Osteoblast (primary cell): ENCODE results near the gene TOP3B. TPM values are rescaled to one million over a fixed set of nuclear protein-coding genes. Genes with fewer than 3 reads are reported as not detected.
A peak's percentile ranks its signal among the peaks of the same experiment; 100 is the strongest.

Experiments used
- DNase-seq: peaks from one replicate; pipeline ENCODE4 v3.0.0; 2011; ENCODE audit warnings: low spot score, mixed read lengths; ENCODE audit not compliant: insufficient read length; ENCODE audit errors: missing footprints
- H2AFZ ChIP-seq: 2 replicates; pipeline ENCODE4 v1.6.0; 2011; ENCODE audit warnings: mild to moderate bottlenecking, low read length
- H3K27ac ChIP-seq: 2 replicates; pipeline ENCODE4 v1.5.1; 2011; ENCODE audit warnings: mild to moderate bottlenecking, low read depth, low read length, moderate library complexity
- H3K27me3 ChIP-seq: 2 replicates; pipeline ENCODE4 v1.6.0; 2012; ENCODE audit warnings: mild to moderate bottlenecking, control low read depth, inconsistent platforms, low read length, moderate library complexity; ENCODE audit not compliant: insufficient read depth
- H3K36me3 ChIP-seq: 2 replicates; pipeline ENCODE4 v1.5.1; 2011; ENCODE audit warnings: mild to moderate bottlenecking, low read length, control low read depth, moderate library complexity; ENCODE audit not compliant: insufficient read depth
- H3K4me1 ChIP-seq: 2 replicates; pipeline ENCODE4 v1.5.1; 2011; ENCODE audit warnings: mild to moderate bottlenecking, low read length, control low read depth, moderate library complexity; ENCODE audit not compliant: insufficient read depth
- H3K4me2 ChIP-seq: 2 replicates; pipeline ENCODE4 v1.6.0; 2011; ENCODE audit warnings: mild to moderate bottlenecking, low read length; ENCODE audit not compliant: insufficient read depth
- H3K4me3 ChIP-seq: fragments of 200-600 bp; sonication (generic); 3 replicates; pipeline ENCODE4 v1.5.1; 2012; ENCODE audit warnings: mild to moderate bottlenecking, low read length, inconsistent platforms; ENCODE audit not compliant: insufficient read depth
- H3K79me2 ChIP-seq: 2 replicates; pipeline ENCODE4 v1.6.0; 2012; ENCODE audit warnings: mild to moderate bottlenecking, low read length, control low read depth, inconsistent platforms; ENCODE audit not compliant: insufficient read depth
- H3K9me3 ChIP-seq: 2 replicates; pipeline ENCODE4 v1.5.1; 2011; ENCODE audit warnings: low read depth, low read length, control low read depth
- H4K20me1 ChIP-seq: 2 replicates; pipeline ENCODE4 v1.6.0; 2012; ENCODE audit warnings: mild to moderate bottlenecking, low read length, control low read depth; ENCODE audit not compliant: insufficient read depth
- CTCF ChIP-seq: IDR thresholded peaks from 2 replicates; pipeline ENCODE4 v1.5.1; 2011; ENCODE audit warnings: mild to moderate bottlenecking, low read depth, low read length, moderate library complexity; ENCODE audit errors: extremely low read depth
- total RNA-seq: library from RNA; depleted of rRNA; stranded (reverse); fragments of >200 nt; gene quantifications from 2 replicates; pipeline ENCODE4 v1.2.3, GENCODE V29; 2012

TOP3B gene
- total RNA-seq, 1 donor: 27.9 TPM

- Histone ChIP-seq H3K27ac (no peak overlapping the region), H3K4me2 (no peak overlapping the region), H3K79me2 (peaks cover 29% of the 10 kb centered on the region), H3K27me3 (no peaks in the 10 kb centered on the region), H3K4me3 (no peak overlapping the region), H2AFZ (no peak overlapping the region), H3K36me3 (peaks cover 63% of the 10 kb centered on the region), H4K20me1 (peaks cover 7% of the 10 kb centered on the region), H3K4me1 (peaks cover 11% of the 10 kb centered on the region), H3K9me3 (no peaks in the 10 kb centered on the region)
- no peak for DNase-seq
- TF ChIP-seq CTCF: no peak
These were observed 50.2 kb downstream of the TOP3B start for GRCh38 chr22:21932347-21932746.

- H3K4me3 ChIP-seq: no peak overlapping the region
- no peak overlapping the region for H3K4me2 ChIP-seq
- no peaks in the 10 kb centered on the region for H3K9me3 ChIP-seq
- H3K36me3 ChIP-seq: peaks cover 62% of the 10 kb centered on the region
- H3K4me1 ChIP-seq: no peaks in the 10 kb centered on the region
- no peak overlapping the region for H2AFZ ChIP-seq
- no peak for TF ChIP-seq CTCF
- H3K79me2 ChIP-seq: peaks cover 26% of the 10 kb centered on the region
- no peak overlapping the region for H3K27ac ChIP-seq
- DNase-seq: no peak
- no peaks in the 10 kb centered on the region for H3K27me3 ChIP-seq
- H4K20me1 ChIP-seq: peaks cover 7% of the 10 kb centered on the region
These were observed 51.5 kb downstream of the TOP3B start for GRCh38 chr22:21931056-21931455.

- no peak for TF ChIP-seq CTCF
- H3K27me3 ChIP-seq: no peaks in the 10 kb centered on the region
- no peak overlapping the region for H3K4me3 ChIP-seq
- H3K36me3 ChIP-seq: peaks cover 47% of the 10 kb centered on the region
- no peak overlapping the region for H3K27ac ChIP-seq
- no peaks in the 10 kb centered on the region for H3K4me1 ChIP-seq
- no peak overlapping the region for H2AFZ ChIP-seq
- H4K20me1 ChIP-seq: peaks cover 7% of the 10 kb centered on the region
- peaks cover 13% of the 10 kb centered on the region for H3K79me2 ChIP-seq
- H3K4me2 ChIP-seq: no peak overlapping the region
- DNase-seq: peak; percentile 35
- H3K9me3 ChIP-seq: no peaks in the 10 kb centered on the region
These were observed 53.3 kb downstream of the TOP3B start for GRCh38 chr22:21929253-21929652.

- H4K20me1 ChIP-seq: peaks cover 7% of the 10 kb centered on the region
- H3K4me1 ChIP-seq: no peaks in the 10 kb centered on the region
- H2AFZ ChIP-seq: no peak overlapping the region
- no peak for TF ChIP-seq CTCF
- H3K4me2 ChIP-seq: no peak overlapping the region
- DNase-seq: peak; percentile 43
- H3K9me3 ChIP-seq: no peaks in the 10 kb centered on the region
- H3K79me2 ChIP-seq: peaks cover 2% of the 10 kb centered on the region
- H3K27me3 ChIP-seq: no peaks in the 10 kb centered on the region
- peaks cover 37% of the 10 kb centered on the region for H3K36me3 ChIP-seq
- H3K27ac ChIP-seq: no peak overlapping the region
- H3K4me3 ChIP-seq: no peak overlapping the region
These were observed 54.5 kb downstream of the TOP3B start for GRCh38 chr22:21928048-21928447.
